ENCODE measurements around the gene ENO1. TPM values are rescaled to one million over a fixed set of nuclear protein-coding genes. Genes with fewer than 3 reads are reported as not detected.

ENO1 gene
- total and polyA plus RNA-seq, 4 donors: 270 to 499 (median 380) TPM

DNA sequence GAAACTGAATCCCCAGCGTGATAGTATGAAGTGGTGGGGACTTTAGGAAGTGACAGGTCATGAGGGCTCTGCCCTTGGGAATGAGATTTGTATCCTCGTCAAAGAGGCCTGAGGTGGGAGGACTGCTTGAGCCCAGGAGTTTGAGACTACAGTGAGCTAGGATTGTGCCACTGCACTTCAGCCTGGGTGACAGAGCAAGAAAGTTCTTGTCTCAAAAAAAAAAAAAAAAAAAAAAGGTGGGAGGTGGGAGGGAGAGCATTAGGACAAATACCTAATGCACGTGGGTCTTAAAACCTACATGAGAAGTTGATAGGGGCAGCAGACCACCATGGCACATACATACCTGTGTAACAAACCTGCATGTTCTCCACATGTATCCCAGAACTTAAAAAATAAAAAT lies 37.1 kb downstream of the ENO1 start (continued):
- TF ChIP-seq, protein P1, sequence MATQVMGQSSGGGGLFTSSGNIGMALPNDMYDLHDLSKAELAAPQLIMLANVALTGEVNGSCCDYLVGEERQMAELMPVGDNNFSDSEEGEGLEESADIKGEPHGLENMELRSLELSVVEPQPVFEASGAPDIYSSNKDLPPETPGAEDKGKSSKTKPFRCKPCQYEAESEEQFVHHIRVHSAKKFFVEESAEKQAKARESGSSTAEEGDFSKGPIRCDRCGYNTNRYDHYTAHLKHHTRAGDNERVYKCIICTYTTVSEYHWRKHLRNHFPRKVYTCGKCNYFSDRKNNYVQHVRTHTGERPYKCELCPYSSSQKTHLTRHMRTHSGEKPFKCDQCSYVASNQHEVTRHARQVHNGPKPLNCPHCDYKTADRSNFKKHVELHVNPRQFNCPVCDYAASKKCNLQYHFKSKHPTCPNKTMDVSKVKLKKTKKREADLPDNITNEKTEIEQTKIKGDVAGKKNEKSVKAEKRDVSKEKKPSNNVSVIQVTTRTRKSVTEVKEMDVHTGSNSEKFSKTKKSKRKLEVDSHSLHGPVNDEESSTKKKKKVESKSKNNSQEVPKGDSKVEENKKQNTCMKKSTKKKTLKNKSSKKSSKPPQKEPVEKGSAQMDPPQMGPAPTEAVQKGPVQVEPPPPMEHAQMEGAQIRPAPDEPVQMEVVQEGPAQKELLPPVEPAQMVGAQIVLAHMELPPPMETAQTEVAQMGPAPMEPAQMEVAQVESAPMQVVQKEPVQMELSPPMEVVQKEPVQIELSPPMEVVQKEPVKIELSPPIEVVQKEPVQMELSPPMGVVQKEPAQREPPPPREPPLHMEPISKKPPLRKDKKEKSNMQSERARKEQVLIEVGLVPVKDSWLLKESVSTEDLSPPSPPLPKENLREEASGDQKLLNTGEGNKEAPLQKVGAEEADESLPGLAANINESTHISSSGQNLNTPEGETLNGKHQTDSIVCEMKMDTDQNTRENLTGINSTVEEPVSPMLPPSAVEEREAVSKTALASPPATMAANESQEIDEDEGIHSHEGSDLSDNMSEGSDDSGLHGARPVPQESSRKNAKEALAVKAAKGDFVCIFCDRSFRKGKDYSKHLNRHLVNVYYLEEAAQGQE (IDR thresholded peaks at IDR 0.05): no peak
- TF ChIP-seq FOXA1 (IDR thresholded peaks at IDR 0.05) (no peak), RAD21 (IDR thresholded peaks at IDR 0.05) (no peak), TAF1 (conservative IDR thresholded peaks at IDR 0.05) (no peak)

DNA sequence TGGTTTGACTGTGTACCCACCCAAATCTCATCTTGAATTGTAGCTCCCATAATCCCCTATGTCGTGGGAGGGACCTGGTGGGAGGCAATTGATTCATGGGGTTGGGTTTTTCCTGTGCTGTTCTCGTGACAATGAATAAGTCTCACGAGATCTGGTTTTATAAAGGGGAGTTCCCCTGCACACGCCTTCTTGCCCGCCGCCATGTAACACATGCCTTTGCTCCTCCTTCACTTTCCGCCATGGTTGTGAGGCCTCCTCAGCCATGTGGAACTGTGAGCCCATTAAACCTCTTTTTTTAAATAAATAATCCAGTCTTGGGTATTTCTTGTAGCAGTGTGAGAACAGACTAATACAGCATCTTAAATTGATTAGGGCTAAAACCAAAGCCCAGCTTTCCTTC lies 38.5 kb downstream of the ENO1 start:
- TF ChIP-seq TAF1 (conservative IDR thresholded peaks at IDR 0.05) (no peak), SP1 (IDR thresholded peaks at IDR 0.05) (no peak), NR2F2 (IDR thresholded peaks at IDR 0.05) (no peak), YY1 (IDR thresholded peaks at IDR 0.05) (no peak)
- TF ChIP-seq, protein P2, sequence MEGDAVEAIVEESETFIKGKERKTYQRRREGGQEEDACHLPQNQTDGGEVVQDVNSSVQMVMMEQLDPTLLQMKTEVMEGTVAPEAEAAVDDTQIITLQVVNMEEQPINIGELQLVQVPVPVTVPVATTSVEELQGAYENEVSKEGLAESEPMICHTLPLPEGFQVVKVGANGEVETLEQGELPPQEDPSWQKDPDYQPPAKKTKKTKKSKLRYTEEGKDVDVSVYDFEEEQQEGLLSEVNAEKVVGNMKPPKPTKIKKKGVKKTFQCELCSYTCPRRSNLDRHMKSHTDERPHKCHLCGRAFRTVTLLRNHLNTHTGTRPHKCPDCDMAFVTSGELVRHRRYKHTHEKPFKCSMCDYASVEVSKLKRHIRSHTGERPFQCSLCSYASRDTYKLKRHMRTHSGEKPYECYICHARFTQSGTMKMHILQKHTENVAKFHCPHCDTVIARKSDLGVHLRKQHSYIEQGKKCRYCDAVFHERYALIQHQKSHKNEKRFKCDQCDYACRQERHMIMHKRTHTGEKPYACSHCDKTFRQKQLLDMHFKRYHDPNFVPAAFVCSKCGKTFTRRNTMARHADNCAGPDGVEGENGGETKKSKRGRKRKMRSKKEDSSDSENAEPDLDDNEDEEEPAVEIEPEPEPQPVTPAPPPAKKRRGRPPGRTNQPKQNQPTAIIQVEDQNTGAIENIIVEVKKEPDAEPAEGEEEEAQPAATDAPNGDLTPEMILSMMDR (IDR thresholded peaks at IDR 0.05; ENCODE audit: low read depth, low read length, missing input control): no peak
- TF ChIP-seq, protein P3, sequence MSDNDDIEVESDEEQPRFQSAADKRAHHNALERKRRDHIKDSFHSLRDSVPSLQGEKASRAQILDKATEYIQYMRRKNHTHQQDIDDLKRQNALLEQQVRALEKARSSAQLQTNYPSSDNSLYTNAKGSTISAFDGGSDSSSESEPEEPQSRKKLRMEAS (IDR thresholded peaks at IDR 0.05): no peak
- TF ChIP-seq, protein P1 (IDR thresholded peaks at IDR 0.05): no peak
- H3K4me3 ChIP-seq (ENCODE audit: low read depth in 1 of 3, low read length in 3 of 3): no peak overlapping the region
- H3K27ac ChIP-seq (ENCODE audit: low read depth in 1 of 2, low read length in 2 of 2): no peak overlapping the region
- no peaks in the 10 kb centered on the region for H3K36me3 ChIP-seq (ENCODE audit: control insufficient read depth in 4 of 4, insufficient read depth in 3 of 4, low read depth in 1 of 4, low read length in 3 of 4)
- H3K9me3 ChIP-seq (ENCODE audit: control insufficient read depth in 4 of 4, low read length in 3 of 4): no peaks in the 10 kb centered on the region
- no peaks in the 10 kb centered on the region for H3K4me1 ChIP-seq (ENCODE audit: control insufficient read depth in 4 of 4, insufficient read depth in 4 of 4, low read length in 3 of 4)
- H3K9ac ChIP-seq (ENCODE audit: low read depth in 1 of 2, low read length in 2 of 2): no peak overlapping the region
- no peaks in the 10 kb centered on the region for H3K27me3 ChIP-seq (ENCODE audit: control insufficient read depth in 4 of 4, insufficient read depth in 4 of 4, low read length in 3 of 4)
- no peak for DNase-seq (ENCODE audit: low spot score)
- WGBS: 96% methylated on average over 7 of the region's 7 CpGs

DNA sequence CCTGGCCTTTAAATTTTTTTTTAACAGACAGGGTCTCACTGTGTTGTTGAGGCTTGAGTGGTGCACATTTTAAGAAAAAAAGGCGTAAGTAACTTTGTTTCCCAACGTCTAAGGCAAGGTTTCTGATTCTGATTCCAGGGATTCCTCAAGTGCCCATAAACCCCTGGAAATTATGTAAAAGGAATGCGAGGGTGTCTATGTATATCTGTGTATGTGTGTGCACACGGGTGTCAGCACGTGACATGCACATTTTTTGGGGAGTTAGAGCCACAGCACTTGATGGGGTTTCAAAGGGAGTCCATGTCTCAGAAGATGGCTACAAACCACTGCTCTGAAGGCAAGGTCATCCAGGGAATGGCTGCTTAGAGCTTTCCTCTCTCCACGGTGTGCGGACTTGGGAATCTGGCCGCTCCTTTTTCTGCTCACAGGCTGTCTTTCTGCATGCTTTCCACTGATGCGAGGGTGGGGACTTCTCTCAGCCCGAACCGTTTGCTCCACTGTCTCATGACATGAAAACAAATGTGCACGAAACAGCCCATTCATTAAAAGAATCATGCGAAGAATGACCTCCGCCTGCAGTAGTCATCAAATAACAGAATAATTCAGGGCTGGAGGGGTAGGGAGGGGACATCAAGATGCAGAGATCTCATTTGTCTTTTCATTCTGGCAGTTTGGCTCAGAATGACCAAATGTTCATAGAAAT lies 42.4 kb downstream of the ENO1 start:
- Histone ChIP-seq H3K4me3 (ENCODE audit: low read depth in 1 of 3, low read length in 3 of 3) (no peak overlapping the region), H3K9me3 (ENCODE audit: control insufficient read depth in 4 of 4, low read length in 3 of 4) (no peaks in the 10 kb centered on the region), H3K9ac (ENCODE audit: low read depth in 1 of 2, low read length in 2 of 2) (no peak overlapping the region), H3K27me3 (ENCODE audit: control insufficient read depth in 4 of 4, insufficient read depth in 4 of 4, low read length in 3 of 4) (no peaks in the 10 kb centered on the region), H3K27ac (ENCODE audit: low read depth in 1 of 2, low read length in 2 of 2) (no peak overlapping the region), H3K36me3 (ENCODE audit: control insufficient read depth in 4 of 4, insufficient read depth in 3 of 4, low read depth in 1 of 4, low read length in 3 of 4) (no peaks in the 10 kb centered on the region), H3K4me1 (ENCODE audit: control insufficient read depth in 4 of 4, insufficient read depth in 4 of 4, low read length in 3 of 4) (no peaks in the 10 kb centered on the region)
- 90% methylated on average over 14 of the region's 14 CpGs for WGBS
- no peak for DNase-seq (ENCODE audit: low spot score)
- TF ChIP-seq, protein P3 (IDR thresholded peaks at IDR 0.05): no peak
- TF ChIP-seq, protein P4, sequence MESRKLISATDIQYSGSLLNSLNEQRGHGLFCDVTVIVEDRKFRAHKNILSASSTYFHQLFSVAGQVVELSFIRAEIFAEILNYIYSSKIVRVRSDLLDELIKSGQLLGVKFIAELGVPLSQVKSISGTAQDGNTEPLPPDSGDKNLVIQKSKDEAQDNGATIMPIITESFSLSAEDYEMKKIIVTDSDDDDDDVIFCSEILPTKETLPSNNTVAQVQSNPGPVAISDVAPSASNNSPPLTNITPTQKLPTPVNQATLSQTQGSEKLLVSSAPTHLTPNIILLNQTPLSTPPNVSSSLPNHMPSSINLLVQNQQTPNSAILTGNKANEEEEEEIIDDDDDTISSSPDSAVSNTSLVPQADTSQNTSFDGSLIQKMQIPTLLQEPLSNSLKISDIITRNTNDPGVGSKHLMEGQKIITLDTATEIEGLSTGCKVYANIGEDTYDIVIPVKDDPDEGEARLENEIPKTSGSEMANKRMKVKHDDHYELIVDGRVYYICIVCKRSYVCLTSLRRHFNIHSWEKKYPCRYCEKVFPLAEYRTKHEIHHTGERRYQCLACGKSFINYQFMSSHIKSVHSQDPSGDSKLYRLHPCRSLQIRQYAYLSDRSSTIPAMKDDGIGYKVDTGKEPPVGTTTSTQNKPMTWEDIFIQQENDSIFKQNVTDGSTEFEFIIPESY (IDR thresholded peaks at IDR 0.05): no peak
- TF ChIP-seq, protein P2 (IDR thresholded peaks at IDR 0.05; ENCODE audit: low read depth, low read length, missing input control): no peak
- TF ChIP-seq JUND (IDR thresholded peaks at IDR 0.05) (no peak), HNF4G (IDR thresholded peaks at IDR 0.05) (no peak), TAF1 (conservative IDR thresholded peaks at IDR 0.05) (no peak), SP1 (IDR thresholded peaks at IDR 0.05) (no peak), RAD21 (IDR thresholded peaks at IDR 0.05) (no peak), FOXA2 (IDR thresholded peaks at IDR 0.05) (no peak), YY1 (IDR thresholded peaks at IDR 0.05) (no peak), FOXA1 (IDR thresholded peaks at IDR 0.05) (no peak)
- TF ChIP-seq, protein P5, sequence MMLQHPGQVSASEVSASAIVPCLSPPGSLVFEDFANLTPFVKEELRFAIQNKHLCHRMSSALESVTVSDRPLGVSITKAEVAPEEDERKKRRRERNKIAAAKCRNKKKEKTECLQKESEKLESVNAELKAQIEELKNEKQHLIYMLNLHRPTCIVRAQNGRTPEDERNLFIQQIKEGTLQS (IDR thresholded peaks at IDR 0.05): no peak
